Activated T-cell treated with anti-CD3 and anti-CD28 coated beads, Interleukin-2, amount 50 U/mL, for 1 hour (primary cell): ENCODE data around the gene PLD3.
"Not testable (repeated sequence)": the region's sequence is repeated elsewhere in the genome, so short reads cannot be mapped to it uniquely, and the experiment has no call there.

Experiments
- DNase-seq: peaks from one replicate; pipeline ENCODE4 v3.0.0-alpha.2; 2020

The PLD3 gene

DNA sequence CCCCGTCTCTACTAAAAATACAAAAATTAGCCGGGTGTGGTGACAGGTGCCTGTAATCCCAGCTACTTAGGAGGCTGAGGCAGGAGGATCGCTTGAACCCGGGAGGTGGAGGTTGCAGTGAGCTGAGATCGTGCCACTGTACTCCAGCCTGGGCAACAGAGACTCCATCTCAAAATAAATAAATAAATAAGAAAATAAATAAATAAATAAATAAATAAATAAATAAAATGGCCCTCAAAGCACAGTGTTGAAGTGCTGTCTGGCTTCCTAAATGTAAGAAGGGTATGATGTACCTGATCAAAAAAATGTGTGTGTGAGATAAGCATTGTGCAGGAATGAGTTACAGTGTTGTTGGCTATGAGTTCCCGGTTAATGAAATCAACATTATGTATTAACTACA is 15.4 kb upstream of the PLD3 start:
- not testable (repeated sequence) for DNase-seq

DNA sequence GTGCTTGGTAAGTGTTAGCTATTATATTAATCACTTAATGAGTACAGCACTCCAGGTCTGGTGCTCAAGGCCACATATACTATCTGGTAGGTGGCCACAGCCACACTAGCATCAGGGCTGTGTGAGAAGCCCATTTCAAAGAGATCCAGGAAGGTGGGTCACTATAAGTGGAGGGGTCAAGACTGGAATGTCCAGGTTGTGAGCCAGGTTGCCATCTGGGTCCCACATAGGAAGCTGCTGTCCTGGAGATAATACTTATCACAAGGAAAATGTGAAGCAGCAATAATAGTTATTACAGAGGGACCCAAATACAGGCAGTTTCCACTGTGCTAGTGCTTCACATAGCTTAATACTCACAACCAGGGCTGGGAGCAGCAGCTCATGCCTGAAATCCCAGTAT is 13.4 kb upstream of the PLD3 start:
- no peak for DNase-seq

GRCh38 chr19:40335855-40336600 is 12.5 kb upstream of the PLD3 start:
- DNase-seq: no peak

DNA sequence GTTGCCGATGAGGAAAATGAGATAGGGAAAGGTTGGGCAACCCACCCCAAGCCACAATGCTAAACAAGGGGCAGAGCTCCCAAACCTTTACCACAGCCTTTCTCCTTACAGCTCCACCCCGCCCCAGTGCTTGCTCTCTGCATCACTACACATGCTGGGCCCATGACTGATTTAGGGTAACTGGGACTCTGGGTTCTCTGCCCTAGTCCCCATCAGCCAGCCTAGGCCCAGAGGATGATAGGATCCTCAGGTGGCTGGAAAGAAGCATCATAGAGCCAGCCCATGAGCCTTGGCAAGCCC is 11.9 kb upstream of the PLD3 start:
- no peak for DNase-seq

DNA sequence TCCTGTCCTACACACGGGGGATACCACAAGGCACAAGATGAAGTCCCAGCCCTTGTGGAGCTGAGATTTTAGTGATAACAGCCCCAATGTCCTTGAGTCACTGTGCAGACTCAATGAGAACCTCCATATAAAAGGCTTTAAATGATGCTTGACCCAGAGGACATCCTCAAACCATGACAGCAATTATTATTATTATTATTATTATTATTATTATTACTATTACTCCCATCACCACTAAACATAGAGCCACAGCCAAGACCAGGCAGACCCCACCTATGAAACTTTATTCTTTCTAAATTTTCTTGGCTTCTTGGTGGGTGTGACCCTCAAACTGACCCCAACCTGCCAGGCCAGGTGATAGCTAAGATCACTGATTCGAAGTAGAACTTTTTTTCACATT is 11.4 kb upstream of the PLD3 start:
- no peak for DNase-seq

DNA sequence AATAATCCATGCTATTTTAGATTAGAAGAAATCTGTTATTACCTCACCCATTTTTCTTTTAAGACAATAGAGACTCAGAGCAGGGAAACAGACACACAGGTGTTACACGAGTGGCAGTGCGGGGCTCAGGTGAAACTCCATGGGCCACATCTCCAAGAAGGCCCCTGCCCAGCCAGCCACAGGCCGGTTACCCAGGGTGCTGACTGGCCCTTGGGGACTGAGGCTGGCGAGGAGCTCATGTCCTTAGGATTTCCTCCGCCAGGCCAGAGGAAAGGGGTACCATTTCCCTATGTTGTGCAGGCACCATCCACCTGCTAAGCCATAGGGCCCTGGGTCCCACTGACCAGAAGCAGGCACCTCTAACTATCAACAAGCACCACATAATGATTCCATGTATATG is 10.9 kb upstream of the PLD3 start:
- DNase-seq: no peak

- DNase-seq: no peak
These were observed 9.3 kb upstream of the PLD3 start for GRCh38 chr19:40339018-40339728.

DNA sequence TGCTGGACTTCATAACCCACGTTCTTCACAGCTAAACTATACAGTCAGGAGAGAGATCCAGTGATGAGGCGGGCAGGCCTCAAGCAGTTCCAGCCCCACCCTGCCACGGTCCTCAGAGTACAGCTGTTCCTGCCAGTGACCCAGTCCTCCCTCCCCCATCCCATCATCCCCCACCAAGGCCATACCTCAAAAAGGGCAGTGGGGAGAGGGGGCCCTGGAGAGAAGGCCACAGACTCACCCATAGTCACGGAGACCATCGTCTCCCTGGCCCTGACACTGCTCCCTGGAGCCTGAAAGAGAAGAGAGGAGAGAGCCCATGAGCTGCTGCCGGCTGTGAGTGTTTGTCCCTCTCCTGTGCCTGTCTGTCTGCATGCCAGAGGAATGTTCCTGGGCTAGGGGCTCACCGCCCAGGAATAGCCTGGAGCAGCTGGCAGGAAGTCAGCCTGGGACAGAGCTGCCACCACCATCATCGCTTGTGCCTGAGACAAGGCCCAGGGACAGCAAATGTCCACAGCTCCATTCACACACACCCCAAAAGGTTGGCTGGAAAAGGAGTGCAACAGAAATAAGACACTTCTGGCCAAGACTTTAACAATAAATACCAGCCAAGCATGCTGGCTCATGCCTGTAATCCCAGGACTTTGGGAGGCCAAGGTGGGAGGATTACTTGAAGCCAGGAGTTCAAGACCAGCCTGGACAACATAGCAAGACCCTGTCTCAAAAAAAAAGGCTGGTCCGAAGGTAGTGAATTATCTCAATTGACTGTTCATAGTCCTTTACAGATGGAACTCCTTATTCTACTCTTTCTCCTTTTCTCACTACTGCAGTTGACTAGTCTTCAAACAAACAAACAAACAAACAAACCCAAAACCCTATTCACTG is 6.7 kb upstream of the PLD3 start:
- no peak for DNase-seq

DNA sequence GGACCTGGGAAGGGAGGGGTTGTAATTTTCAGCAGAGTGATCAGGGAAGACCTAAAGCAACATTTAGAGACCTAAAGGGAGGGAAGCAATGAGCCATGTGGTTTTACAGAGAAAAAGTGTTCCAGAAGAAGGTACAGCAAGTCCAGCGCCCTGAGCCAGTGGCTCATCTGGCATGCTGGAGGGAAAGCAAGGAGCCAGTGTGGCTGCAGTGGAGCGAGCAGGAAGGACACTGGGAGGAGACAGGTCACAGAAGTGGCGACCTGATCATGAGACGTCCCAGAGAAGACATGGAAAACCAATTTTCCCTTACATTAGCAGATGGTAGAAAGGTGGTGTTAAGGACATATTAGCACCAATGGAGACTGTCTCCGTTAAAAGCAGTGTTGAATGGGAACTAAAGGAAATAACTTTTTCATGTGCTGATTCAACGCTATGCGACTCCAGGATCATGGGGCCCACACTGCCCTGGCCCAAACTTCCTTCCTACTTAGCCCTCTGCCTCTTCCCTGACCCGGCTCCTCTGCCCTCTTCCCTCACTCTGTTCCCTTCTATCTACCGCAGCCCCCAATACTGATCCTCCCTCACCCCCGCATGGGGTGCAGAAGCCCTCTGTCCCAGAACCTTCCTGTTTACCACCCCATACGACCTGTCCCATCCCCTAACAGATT is 5.7 kb upstream of the PLD3 start:
- DNase-seq: no peak

GRCh38 chr19:40344422-40344821 is 4.1 kb upstream of the PLD3 start:
- no peak for DNase-seq

DNA sequence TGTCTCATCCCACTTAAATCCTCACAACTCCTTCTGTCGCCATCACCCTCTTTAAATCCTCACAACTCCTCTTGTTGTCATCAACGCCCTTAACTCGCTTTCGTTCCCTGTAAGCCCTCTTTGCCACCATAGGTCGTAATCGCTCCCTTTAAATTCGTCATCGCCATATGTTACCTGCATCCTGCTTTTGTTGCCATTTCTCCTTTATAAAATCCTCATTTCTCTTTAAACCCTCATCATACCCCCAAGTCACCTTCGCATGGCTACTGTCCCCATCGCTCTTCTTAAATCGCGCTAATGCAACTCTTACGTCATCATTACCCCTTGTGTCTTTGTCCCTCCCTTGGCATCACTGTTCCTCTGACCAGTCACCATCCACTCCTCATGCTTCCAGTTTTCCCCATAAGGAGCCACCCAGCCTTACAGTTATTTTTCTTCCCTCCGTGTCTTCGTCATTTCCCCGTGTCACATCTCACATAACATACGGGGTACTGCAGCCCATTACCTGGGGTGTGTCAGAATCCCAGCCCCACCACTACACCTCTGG is 539 bp downstream of the PLD3 start:
- no peak for DNase-seq

DNA sequence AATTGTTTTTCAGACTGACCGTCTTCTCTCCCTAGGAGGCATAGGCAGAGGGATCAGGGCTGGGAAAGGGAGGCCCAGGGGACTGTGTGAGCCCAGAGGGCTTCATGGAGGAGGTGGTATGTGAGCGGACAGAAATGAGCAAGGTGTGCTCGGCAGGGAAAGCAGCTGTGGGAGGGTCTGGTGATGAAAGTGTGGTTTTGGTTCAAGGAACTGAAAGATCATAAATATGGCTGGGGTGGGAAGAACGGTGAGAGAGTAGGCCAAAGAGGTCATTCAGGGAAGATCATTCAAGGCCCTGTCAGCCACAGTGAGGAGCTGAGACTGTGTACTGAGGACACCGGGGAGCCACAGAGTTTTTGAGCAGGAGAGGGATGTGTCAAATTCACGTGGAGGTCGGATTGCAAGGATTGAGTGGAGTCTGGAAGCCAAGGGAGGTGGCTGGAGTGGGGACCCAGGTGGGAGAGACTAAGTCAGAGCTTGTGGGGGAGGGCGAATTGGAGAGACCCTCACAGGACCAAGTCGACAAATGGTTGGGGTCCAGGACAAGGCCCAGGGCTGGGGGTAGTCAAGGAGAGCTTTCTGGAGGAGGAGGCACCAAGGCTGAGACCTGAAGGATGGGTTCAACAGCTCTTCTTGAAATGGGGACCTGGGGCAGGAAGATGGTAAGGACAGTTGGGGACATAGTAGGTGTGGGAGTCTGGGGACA is 7.6 kb downstream of the PLD3 start:
- no peak for DNase-seq

DNA sequence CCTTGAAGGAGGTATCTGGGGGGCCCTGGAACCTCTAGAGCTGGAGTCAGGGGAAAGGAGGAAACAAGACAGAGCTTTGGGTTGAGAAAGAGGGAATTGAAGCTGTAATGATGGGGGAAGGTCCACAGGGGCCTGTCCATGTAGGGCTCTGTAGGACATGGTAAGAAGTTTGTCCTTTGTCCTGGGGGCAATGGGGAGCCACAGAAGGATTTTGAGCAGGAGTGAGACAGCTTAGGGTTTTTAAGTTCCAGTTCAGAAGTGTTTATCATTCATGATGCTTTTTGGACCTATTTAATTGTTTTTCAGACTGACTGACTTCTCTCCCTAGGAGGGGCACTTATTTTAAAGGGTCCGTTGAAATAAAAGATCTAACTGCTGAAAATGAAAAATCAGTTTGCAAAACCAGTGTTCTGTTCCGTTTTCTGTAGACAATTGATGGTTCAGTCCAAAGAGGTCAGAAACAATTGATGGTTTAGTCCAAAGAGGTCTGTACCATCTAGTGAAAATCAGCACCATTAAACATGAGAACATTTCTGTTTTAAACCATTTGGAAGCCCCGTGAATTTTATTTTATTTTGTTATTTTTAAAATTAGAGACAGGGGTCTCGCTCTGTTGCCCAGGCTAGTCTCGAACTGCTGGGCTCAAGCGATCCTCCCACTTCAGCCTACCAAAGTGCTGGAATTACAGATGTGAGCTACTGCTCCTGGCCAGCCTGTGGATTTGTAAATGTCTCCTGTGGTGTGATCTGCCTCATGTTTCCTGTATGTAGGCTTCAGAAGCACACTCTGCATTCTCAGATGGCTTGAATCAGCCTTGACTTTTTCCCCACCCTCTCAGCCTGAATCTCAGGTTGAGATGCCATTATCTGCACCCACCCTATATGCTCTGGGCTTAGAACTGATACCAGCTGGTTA is 8.4 kb downstream of the PLD3 start:
- no peak for DNase-seq

GRCh38 chr19:40357640-40358039 is 9.1 kb downstream of the PLD3 start:
- no peak for DNase-seq

DNA sequence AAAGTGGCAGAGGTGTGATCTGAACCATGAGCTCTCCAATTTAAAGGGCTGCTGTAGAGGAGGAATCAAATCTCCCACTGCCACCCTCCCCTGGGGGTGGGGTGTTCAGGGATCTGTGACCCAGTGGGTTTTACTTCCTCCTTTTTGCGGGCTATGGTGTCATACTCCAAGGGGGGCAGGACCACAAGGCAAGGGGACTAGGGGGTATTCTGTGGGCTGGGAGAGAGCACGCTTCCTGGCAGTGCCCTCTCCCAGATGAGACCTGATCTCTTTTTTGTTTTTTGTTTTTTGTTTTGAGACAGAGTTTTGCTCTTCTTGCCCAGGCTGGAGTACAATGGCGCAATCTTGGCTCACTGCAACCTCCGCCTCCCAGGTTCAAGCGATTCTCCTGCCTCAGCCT is 10.3 kb downstream of the PLD3 start:
- DNase-seq: no peak

DNA sequence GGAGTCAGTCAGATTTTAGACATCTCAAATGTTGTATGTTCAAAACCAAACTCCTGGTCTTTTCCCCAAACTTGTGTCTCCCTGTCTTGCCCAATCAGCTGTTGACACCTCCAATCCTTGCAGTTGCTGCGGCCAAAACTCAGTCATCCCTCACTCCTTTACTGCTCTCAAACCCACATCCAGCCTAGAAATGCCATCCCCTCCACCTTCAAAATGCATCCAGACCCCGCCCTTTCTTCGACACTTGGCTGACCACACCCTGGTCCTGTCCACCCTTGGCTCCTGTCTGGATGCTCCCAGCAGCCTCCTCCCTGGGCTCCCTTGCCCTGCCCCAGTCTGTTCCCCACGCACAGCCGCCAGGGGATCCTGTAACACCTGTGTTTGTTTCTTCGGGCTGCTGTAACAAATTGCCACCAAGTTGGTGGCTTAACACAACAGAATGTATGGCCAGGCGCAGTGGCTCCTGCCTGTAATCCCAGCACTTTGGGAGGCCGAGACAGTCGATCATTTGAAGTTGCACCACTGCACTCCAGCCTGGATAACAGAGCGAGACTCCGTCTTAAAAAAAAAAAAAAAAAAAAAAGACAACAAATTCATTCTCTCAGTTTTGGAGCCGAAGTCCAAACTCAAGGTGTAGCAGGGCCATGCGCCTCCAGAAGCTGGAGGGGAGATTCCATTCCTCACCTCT is 11.7 kb downstream of the PLD3 start:
- DNase-seq: no peak

DNA sequence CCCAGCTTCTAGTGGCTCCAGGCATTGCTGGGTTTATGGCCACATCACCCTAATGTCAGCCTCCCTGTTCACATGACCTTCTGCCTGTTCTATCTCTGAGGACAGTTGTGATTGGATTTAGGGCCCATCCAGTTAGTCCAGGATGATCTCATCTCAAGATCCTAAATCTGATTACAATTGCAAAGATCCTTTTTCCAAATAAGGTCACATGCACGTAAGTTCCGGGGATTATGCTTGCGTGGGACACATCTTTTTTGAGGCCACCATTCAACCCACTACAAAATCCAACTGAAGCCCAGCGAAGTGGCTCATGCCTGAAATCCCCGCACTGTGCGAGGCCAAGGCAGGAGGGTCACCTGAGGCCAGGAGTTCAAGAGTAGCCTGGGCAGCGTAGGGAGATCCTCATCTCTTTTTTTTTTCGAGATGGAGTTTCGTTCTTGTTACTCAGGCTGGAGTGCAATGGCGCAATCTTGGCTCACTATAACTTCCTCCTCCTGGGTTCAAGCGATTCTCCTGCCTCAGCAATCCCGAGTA is 12.3 kb downstream of the PLD3 start:
- no peak for DNase-seq

DNA sequence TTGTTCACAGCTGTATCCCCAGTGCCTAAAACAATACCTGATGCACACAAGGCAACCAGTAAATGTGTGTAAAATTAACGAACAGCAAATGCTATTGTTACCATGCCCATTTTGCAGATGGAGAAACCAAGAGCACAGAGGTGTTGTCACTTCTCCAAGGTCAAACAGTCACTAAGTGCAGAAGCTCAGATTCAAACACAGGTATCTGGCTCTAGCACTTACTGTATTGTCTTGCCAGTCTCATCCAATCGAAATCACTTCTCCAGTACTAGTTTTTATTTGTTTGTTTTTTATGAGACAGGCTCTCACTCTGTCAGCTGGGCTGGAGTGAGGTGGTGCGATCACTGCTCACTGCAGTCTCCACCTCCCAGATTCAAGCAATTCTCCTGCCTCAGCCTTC is 13.7 kb downstream of the PLD3 start:
- DNase-seq: no peak

GRCh38 chr19:40363069-40363468 is 14.6 kb downstream of the PLD3 start:
- DNase-seq: no peak

- DNase-seq: no peak
These were observed 16.5 kb downstream of the PLD3 start for GRCh38 chr19:40365010-40365409.
